NCI-H1417 (cell line): Measurements from ENCODE around the gene NOXRED1.

ENCODE experiments used
- DNase-seq, 3 experiments: peaks; one replicate each; lab custom pipeline; 2025; lab: John Stamatoyannopoulos, UW

Gene NOXRED1

DNA sequence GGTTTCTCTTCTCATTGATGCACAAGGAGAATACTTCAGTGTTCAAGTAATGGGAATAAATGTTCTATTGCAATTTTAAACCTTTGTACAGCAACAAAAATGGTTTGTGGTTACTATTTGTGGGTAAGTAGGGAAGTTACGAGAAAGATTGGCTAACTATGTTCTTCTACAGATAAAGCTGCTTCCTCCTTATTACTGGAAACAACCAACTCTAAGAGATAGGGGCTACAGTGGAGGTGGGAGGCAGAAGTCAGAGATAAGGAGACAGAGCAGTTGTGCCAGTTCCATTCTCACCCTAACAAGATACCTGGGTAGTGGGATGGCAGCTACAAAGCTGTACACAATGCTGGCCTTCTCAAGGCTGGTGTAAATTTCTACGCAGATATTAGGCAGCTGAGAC is 16.2 kb downstream of the NOXRED1 start:
- no peak for DNase-seq

DNA sequence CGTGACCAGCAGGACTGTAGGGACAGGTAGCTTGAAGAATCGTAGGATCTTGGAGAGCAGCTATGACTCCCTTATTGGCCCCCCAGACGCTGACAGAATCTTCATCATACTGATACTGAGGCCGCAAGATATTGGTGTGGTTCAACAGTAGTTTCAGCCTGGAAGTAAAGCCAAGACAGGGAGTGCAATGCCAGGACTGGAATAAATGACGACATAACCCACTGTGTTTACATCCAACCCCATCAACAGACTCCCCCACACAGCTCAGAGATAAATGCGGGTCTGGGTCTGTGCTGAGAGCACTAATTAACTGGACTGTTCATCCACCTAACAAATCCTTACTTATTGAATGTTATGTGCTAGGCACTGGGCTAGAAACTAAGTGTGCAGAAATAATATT is 16.6 kb downstream of the NOXRED1 start:
- no peak for DNase-seq

DNA sequence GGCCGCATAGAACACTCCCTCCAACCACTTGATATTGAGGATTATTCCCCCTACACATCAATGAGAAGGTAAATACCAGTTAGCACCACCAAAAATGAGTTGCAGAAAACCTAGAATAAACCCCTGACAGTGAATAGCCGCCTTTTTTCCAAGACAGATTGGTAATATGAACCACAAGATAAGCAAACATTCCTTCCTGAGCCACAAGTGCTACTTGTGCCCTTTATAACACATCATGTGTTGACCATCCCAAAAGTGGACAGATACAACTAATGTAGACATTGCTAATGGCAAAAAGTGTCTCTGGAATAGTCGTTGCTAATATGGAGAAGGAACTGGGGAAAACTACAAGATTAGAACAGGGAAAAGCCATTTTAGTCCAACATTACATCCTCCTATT is 17.2 kb downstream of the NOXRED1 start:
- no peak for DNase-seq

DNA sequence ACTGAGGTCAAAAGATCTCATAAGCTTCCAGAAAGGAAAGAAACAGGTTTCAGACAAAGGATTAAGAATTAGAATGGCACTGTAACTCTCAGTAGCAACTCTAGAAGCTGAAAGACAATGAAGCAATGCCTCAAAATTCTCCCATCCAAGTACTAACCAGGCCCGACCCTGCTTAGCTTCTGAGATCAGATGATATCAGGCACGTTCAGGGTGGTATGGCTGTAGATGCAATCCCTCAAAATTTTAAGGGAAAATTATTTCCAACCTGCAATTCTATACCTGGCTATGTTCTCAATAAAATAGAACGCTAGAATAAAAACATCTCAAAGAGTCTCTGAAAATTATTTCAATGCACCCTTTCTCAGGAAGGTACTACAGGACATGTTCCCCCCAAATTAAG is 19.6 kb downstream of the NOXRED1 start:
- DNase-seq = no peak

DNA sequence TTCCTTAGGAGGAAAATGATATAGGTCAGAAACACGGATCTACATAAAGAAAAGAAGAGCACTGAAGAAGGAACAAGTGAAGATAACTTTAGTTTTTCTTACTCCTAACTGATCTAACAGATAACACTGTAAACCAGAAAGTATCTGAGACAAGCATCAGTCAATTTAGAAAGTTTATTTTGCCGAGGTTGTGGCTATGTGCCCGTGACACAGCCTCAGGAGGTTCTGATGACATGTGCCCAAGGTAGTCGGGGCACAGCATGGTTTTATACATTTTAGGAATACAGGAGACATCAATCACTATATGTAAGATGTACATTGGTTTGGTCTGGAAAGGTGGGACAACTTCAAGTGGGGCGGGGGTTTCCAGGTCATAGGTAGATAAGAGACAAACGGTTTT is 23.1 kb downstream of the NOXRED1 start:
- no peak for DNase-seq

- DNase-seq = no peak
Measured at GRCh38 chr14:77390188-77390587, 33.1 kb downstream of the NOXRED1 start.

GRCh38 chr14:77378701-77379100 is 44.6 kb downstream of the NOXRED1 start:
- no peak for DNase-seq

- DNase-seq = no peak
Measured at GRCh38 chr14:77377502-77377844, 45.9 kb downstream of the NOXRED1 start.

- peak; percentile 93 to 98 (median 97) for DNase-seq
Measured at GRCh38 chr14:77376771-77377501, 46.4 kb downstream of the NOXRED1 start, which contains the start of the genes SAMD15 and TMED8. SAMD15 (plus strand) TSS chr14:77377379; CDS start chr14:77377419, 40 bp downstream. TMED8 (minus strand) TSS chr14:77377094; CDS start chr14:77377053, 41 bp downstream.

- DNase-seq = peak; percentile 38 to 70 (median 64)
Measured at GRCh38 chr14:77375973-77376770, 47.2 kb downstream of the NOXRED1 start.

DNA sequence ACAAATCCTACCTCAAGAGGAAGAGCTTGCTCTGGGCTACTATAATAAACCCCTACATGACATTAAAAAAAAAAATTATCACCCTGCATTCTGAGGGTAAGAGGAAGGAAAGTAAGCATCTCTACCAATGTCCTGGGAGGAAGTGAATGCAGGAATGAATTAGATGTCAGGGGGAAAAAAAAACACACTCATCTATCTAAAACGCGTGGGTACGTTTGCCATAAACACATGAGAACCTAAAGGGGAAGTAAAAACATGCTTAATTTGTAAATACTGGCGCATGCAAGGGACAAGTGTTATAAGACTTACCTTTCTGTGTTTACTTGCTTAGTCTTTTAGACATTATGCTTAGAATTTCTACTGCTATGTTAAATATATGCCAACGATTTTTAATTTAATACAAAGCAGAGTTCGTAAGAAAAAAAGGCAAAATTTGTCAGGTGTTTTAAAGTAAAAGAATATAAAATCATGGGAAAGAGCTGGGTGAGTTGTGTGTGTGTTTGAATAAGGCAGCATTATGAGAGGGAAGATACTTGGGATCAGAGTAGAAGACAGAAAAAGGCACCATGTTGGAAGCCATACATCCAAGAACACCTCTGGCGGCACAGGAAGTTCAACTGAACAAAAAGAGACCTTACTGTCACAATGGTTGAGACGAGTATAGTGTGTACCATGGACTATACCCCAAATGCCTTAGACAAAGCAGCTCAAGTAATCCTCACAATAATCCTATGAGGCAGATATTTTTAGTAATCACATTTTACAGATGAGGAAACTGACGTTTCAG is 48.0 kb downstream of the NOXRED1 start:
- peak in 1 of 3 experiments; percentile 51 for DNase-seq

DNA sequence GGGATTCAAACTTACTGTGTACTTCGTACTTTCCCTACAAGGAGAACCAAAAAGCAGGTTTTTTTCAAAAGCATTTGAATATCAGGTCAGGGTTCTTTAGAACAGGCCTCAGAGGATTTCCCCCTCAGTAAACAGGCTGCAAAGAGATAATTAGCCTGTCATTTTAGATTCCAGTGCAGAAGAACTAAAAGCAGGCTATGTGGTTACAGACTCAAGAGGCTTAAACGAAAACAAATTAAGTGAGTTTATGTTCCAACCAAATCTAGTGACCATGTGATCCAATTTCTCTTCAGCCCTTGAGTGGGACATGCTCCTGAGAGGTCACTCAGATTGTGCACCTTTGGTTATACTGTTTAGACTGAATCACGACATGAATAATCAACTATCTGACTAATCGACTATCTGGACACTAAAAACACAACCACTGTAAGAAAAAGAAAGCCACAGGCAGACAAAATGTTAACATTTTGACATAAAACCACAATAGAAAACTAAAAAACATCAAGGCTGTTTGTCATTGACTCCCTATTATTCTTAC is 51.0 kb downstream of the NOXRED1 start:
- peak; percentile 6 to 60 (median 31) for DNase-seq

DNA sequence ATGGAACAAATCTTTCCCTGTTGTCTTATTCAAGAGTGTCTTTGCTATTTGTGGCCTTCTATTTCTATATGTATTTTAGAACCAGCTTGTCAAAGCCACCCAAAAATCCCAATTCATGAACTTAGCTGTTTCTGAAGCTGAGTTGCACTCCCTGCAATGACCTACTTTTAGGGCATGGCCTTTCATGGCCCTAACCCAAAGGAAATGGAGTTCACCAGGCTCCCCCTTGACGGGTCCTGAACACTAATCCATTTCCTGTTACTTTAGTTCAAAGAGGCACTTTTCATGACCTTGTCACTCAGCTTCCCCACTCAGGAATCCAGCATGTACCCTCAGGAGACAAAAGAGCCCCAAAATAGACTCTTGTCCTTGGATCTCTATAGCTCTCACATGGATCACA is 54.0 kb downstream of the NOXRED1 start:
- DNase-seq = no peak

DNA sequence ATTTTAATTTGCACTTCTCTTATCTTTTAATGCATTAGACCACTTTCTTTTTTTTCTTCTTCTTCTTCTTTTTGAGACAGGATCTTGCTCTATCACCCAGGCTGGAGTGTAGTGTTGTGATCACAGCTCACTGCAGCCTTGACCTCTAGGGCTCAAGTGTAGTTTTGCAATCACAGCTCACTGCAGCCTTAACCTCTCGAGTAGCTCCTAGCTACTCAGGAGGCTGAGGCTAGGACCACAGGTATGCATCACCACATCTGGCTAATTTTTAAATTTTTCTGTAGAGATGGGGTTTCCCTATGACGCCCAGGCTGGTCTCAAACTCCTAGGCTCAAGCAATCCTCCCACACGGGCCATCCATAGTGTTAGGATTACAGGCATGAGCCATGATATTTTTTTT is 59.2 kb downstream of the NOXRED1 start:
- no peak for DNase-seq

DNA sequence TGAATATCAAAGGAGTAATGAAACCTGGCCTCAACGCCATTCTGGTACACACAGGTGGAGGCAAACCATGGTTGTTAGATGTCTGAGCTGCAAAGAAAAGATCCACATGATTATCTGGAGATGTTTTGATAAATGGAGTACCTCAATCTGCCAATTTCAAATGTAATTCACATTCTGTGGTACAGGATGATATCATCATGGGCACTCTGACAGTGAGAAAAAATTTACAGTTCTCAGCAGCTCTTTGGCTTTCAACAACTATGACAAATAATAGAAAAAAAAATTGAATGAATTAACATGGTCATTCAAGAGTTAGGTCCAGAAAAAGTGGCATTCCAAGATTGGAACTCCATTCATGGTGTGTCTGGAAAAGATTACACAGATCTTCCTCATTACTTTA is 63.7 kb downstream of the NOXRED1 start:
- no peak for DNase-seq

DNA sequence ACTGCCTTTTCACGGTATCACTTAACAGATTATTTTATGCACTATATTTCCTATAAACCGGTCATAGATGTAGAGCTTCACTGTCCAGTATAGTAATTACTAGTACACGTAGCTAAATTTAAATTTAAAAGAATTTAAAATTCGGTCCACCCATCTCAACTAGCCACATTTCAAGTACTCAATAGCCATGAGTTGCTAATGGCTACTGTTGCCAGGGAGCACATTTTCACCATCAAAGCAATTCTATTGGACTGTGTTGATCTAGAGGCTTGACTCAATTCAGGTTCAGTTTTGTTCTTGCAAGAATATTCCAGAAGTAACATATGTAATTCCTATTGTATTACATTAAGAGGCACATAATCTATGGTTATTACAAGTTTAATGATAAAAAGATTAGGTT is 66.4 kb downstream of the NOXRED1 start:
- peak in 1 of 3 experiments; percentile 12 for DNase-seq

- DNase-seq = no peak
Measured at GRCh38 chr14:77355811-77356210, 67.5 kb downstream of the NOXRED1 start.

- no peak for DNase-seq
Measured at GRCh38 chr14:77353469-77354141, 69.7 kb downstream of the NOXRED1 start.

GRCh38 chr14:77347751-77348150 is 75.6 kb downstream of the NOXRED1 start:
- no peak for DNase-seq

DNA sequence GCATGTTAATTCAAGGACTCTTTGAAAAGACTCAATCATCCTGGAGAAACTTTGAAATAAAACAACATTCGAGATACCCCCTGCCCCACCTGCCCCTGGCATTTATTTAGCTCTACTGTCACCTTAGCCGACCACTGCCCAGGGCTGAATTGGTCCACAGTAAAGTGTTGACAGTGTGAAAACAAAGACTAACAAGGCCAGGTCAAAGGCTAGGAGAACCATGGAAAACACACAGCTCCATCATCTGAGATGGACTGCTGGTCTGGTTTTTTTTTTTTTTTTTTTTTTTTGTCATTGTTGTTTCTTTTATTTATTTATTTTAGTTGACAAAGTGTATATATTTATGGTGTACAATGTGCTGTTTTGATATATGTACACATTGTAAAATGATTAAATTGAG is 76.8 kb downstream of the NOXRED1 start:
- DNase-seq = no peak

- DNase-seq = peak in 1 of 3 experiments; percentile 37
Measured at GRCh38 chr14:77344377-77344996, 78.8 kb downstream of the NOXRED1 start.
